Activated T-cell treated with anti-CD3 and anti-CD28 coated beads, Interleukin-2, amount 50 U/mL, for 24 hours (primary cell): ENCODE results near the gene C5orf46.
"Not testable (repeated sequence)": the region's sequence is repeated elsewhere in the genome, so short reads cannot be mapped to it uniquely, and the experiment has no call there.

Experiments used
- DNase-seq: peaks from one replicate; pipeline ENCODE4 v3.0.0-alpha.2; 2020
- H3K27ac Mint-ChIP-seq: 2 replicates; pipeline ENCODE4 v1.8.0; 2020; ENCODE audit warnings: mild to moderate bottlenecking, mixed read lengths
- H3K27me3 Mint-ChIP-seq: 2 replicates; pipeline ENCODE4 v1.8.0; 2020; ENCODE audit warnings: mixed read lengths
- H3K36me3 Mint-ChIP-seq: 2 replicates; pipeline ENCODE4 v1.8.0; 2020; ENCODE audit warnings: low read depth, mixed read lengths
- H3K4me1 Mint-ChIP-seq: 2 replicates; pipeline ENCODE4 v1.8.0; 2020; ENCODE audit warnings: low read depth, mixed read lengths
- H3K4me3 Mint-ChIP-seq: 2 replicates; pipeline ENCODE4 v1.8.0; 2020; ENCODE audit warnings: mild to moderate bottlenecking, moderate library complexity, mixed read lengths
- H3K9me3 Mint-ChIP-seq: 2 replicates; pipeline ENCODE4 v1.8.0; 2020; ENCODE audit warnings: mixed read lengths

Gene C5orf46

DNA sequence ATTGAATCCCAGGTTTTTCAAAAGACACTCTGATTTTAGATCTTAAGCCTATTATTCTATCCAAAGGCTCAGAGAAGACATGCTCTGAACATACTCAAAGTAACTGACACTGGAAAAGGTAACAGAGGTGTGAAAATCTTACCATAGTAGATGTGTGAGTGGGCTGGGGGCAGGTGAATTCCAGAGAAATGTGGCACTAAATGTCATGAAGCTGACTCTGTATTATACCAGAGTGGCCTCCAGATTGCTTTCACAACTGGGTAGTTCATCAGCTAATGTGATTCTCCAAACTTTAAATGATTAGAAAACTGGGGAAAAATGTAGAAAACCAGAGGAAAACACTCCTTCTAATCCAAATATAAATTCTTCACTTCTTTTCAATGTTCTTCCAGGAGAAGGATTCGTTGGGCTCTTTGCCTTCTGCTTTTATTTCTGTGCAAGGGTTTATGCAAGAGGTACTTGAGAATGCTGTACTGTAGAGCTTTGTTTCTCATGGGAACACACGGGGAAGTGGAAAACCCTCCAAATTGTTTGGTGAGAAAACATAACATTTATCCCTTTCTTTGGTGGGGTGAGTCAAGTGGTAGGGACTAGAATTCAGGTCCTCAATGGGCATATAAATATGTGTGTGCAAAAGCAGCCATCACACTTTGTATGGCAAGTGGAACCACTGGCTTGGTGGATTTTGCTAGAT, 28.1 kb downstream of the C5orf46 start, which contains the start of gene SCGB3A2:
SCGB3A2 (plus strand) TSS at position 646 of the 694 bp plus-strand sequence. CDS start 93 bp downstream, outside the sequence.
- no peaks in the 10 kb centered on the region for H3K36me3 Mint-ChIP-seq
- H3K27me3 Mint-ChIP-seq = peaks cover 4% of the 10 kb centered on the region
- H3K27ac Mint-ChIP-seq = no peak within 1 kb of the TSS
- H3K4me3 Mint-ChIP-seq = no peak within 1 kb of the TSS
- no peaks in the 10 kb centered on the region for H3K9me3 Mint-ChIP-seq
- no peak for DNase-seq
- no peaks in the 10 kb centered on the region for H3K4me1 Mint-ChIP-seq

- DNase-seq = no peak
- H3K4me3 Mint-ChIP-seq = no peak overlapping the region
- H3K9me3 Mint-ChIP-seq = no peaks in the 10 kb centered on the region
- no peaks in the 10 kb centered on the region for H3K4me1 Mint-ChIP-seq
- no peaks in the 10 kb centered on the region for H3K36me3 Mint-ChIP-seq
- peaks cover 4% of the 10 kb centered on the region for H3K27me3 Mint-ChIP-seq
- no peak overlapping the region for H3K27ac Mint-ChIP-seq
These were observed 29.7 kb downstream of the C5orf46 start for GRCh38 chr5:147876626-147877025.

DNA sequence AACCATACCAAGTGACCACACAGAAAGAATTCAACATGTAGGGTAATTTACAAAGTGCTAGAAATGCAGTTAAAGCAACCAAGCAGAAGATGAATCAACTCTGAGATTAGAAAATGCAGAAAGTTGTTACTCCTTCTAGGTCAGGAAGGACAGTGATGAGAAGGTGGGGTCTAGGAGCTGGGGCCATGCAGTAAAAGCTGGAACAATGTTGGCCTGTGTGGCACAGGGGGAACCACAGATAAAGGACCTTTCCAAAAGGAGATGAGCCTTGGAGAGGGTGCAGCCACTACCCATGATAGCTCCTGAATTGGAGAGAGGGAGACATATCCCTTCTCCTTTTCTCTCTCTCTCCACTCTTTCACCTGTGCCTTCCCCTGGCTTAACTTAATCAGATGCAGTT, 30.2 kb downstream of the C5orf46 start:
- H3K9me3 Mint-ChIP-seq = no peaks in the 10 kb centered on the region
- no peak overlapping the region for H3K4me3 Mint-ChIP-seq
- no peak for DNase-seq
- no peak overlapping the region for H3K27ac Mint-ChIP-seq
- peaks cover 4% of the 10 kb centered on the region for H3K27me3 Mint-ChIP-seq
- no peaks in the 10 kb centered on the region for H3K4me1 Mint-ChIP-seq
- H3K36me3 Mint-ChIP-seq = no peaks in the 10 kb centered on the region

GRCh38 chr5:147874910-147875367, 31.4 kb downstream of the C5orf46 start:
- no peak overlapping the region for H3K27ac Mint-ChIP-seq
- no peak overlapping the region for H3K4me3 Mint-ChIP-seq
- no peaks in the 10 kb centered on the region for H3K9me3 Mint-ChIP-seq
- no peak for DNase-seq
- H3K4me1 Mint-ChIP-seq = no peaks in the 10 kb centered on the region
- no peaks in the 10 kb centered on the region for H3K27me3 Mint-ChIP-seq
- no peaks in the 10 kb centered on the region for H3K36me3 Mint-ChIP-seq

GRCh38 chr5:147874118-147874875, 32.0 kb downstream of the C5orf46 start:
- not testable (repeated sequence) for H3K4me1 Mint-ChIP-seq, H3K27me3 Mint-ChIP-seq, H3K9me3 Mint-ChIP-seq, H3K36me3 Mint-ChIP-seq, H3K27ac Mint-ChIP-seq, H3K4me3 Mint-ChIP-seq, DNase-seq

- H3K9me3 Mint-ChIP-seq, H3K4me1 Mint-ChIP-seq: not testable (repeated sequence)
These were observed 33.4 kb downstream of the C5orf46 start for GRCh38 chr5:147872744-147873435.

DNA sequence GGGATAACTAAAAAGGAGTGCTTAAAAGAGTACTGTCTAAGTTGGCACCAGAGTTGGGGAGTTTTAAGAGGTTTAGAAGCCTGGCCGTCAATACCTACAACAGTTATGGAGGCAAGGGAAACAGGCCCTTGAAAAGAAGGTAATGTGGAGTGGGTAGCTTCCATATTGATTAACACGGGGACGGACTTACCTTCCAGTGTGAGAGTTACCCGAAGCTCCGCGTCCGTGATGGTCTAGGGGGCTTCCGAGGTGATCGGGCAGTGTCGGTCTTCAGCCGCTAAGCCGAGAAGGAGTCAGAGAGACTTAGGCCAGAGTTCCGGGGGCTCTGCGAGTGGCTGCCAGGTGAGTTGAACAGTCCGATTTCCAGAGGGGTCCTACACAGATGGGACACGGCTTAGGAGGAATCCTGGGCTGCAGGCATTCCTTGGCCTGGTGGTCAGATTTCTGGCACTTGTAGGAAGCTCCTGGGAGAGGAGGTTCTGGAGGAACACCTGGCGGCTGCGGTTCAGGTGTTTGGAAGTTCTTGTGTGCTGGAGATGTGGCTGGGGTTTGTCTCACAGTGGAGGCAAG, 34.3 kb downstream of the C5orf46 start:
- not testable (repeated sequence) for H3K27me3 Mint-ChIP-seq, H3K9me3 Mint-ChIP-seq, H3K4me1 Mint-ChIP-seq, DNase-seq, H3K27ac Mint-ChIP-seq, H3K36me3 Mint-ChIP-seq, H3K4me3 Mint-ChIP-seq

More at GRCh38 chr5:147872744-147873435, 33.4 kb downstream of the C5orf46 start:
- H3K27ac Mint-ChIP-seq, DNase-seq, H3K4me3 Mint-ChIP-seq, H3K36me3 Mint-ChIP-seq, H3K27me3 Mint-ChIP-seq: not testable (repeated sequence)

GRCh38 chr5:147869892-147870291, 36.4 kb downstream of the C5orf46 start:
- not testable (repeated sequence) for H3K9me3 Mint-ChIP-seq, H3K27ac Mint-ChIP-seq, H3K4me1 Mint-ChIP-seq, H3K27me3 Mint-ChIP-seq, DNase-seq, H3K36me3 Mint-ChIP-seq, H3K4me3 Mint-ChIP-seq

GRCh38 chr5:147869112-147869511, 37.2 kb downstream of the C5orf46 start:
- Mint-ChIP-seq H3K4me1 (no peaks in the 10 kb centered on the region), H3K36me3 (no peaks in the 10 kb centered on the region), H3K27me3 (peaks cover 3% of the 10 kb centered on the region), H3K27ac (no peak overlapping the region), H3K9me3 (no peaks in the 10 kb centered on the region), H3K4me3 (no peak overlapping the region)
- no peak for DNase-seq

GRCh38 chr5:147863454-147864158, 42.7 kb downstream of the C5orf46 start:
- no peaks in the 10 kb centered on the region for H3K9me3 Mint-ChIP-seq
- no peak overlapping the region for H3K4me3 Mint-ChIP-seq
- H3K4me1 Mint-ChIP-seq = no peaks in the 10 kb centered on the region
- peaks cover 5% of the 10 kb centered on the region for H3K27me3 Mint-ChIP-seq
- no peak for DNase-seq
- no peak overlapping the region for H3K27ac Mint-ChIP-seq
- H3K36me3 Mint-ChIP-seq = no peaks in the 10 kb centered on the region

- H3K27me3 Mint-ChIP-seq = peaks cover 8% of the 10 kb centered on the region
- no peaks in the 10 kb centered on the region for H3K9me3 Mint-ChIP-seq
- no peak for DNase-seq
- H3K36me3 Mint-ChIP-seq = no peaks in the 10 kb centered on the region
- peaks cover 3% of the 10 kb centered on the region for H3K4me1 Mint-ChIP-seq
- H3K27ac Mint-ChIP-seq = no peak overlapping the region
- no peak overlapping the region for H3K4me3 Mint-ChIP-seq
These were observed 45.7 kb downstream of the C5orf46 start for GRCh38 chr5:147860641-147861025.

DNA sequence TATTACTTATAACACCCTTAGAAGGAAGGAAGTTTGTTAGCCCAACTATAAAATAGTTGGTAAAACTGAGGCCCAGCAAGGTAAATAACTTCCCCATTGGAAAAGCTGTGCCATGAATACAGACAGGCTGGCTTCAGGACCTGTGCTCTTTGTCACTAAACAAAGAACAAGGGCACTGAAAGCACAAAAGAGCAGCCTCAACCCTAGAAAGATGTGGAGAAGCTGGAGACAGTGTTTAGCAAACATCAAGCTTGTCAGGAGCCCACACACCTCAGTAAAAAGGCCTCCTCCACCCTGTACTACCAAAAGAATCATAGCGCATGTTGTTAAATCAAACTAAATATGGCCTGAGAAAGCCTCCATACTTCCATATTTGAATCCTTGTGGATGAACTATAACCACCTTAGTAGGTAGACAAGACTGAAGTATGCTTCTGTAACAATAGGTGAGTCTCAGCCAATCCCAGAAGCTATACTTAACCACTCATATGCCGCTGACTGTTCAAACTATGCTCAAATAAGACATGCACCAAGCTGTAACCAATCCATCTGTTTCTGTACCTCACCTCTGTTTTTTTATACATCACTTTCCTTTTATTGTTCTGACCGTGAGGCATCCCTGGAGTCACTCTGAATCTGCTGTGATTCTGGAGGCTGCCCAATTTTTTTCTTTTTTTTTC, 46.2 kb downstream of the C5orf46 start:
- no peaks in the 10 kb centered on the region for H3K9me3 Mint-ChIP-seq
- peaks cover 8% of the 10 kb centered on the region for H3K27me3 Mint-ChIP-seq
- H3K4me3 Mint-ChIP-seq = no peak overlapping the region
- DNase-seq = no peak
- no peaks in the 10 kb centered on the region for H3K36me3 Mint-ChIP-seq
- H3K27ac Mint-ChIP-seq = no peak overlapping the region
- peaks cover 3% of the 10 kb centered on the region for H3K4me1 Mint-ChIP-seq

DNA sequence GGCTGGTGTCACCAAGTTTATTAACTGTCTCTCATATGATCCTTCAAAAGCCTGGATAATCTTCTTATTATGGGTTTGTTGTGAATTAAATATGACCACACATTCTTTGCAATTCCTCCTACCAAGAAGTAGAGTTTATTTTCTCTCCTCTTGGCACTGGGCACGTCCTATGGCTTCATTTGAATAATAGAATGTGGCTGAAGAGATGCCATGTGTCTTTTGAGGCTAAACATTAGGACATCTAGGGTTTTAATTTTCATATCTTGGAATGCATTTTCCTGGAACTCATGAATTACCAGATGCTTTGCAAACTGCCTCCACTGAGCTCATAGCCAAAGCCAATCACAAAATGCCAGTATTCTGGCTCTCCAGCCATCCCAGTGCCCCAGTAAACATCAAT, 47.8 kb downstream of the C5orf46 start:
- peaks cover 4% of the 10 kb centered on the region for H3K27me3 Mint-ChIP-seq
- H3K27ac Mint-ChIP-seq = no peak overlapping the region
- DNase-seq = no peak
- peaks cover 3% of the 10 kb centered on the region for H3K4me1 Mint-ChIP-seq
- H3K36me3 Mint-ChIP-seq = no peaks in the 10 kb centered on the region
- H3K9me3 Mint-ChIP-seq = no peaks in the 10 kb centered on the region
- H3K4me3 Mint-ChIP-seq = no peak overlapping the region
